Retinal pigment epithelial cell (primary cell): ENCODE measurements around the gene EFCAB10.

Experiments
- DNase-seq: peaks from one replicate; pipeline ENCODE4 v3.0.0-alpha.2; 2010; ENCODE audit warnings: low read depth
- H3K4me3 ChIP-seq: 2 replicates; pipeline ENCODE4 v1.5.1; 2011; ENCODE audit warnings: mild to moderate bottlenecking, low read length, control low read depth, moderate library complexity
- TF ChIP-seq, protein P1 (sequence below): conservative IDR thresholded peaks from 2 replicates; pipeline ENCODE4 v1.5.1; 2011; ENCODE audit warnings: low read depth, low read length, control low read depth, inconsistent platforms

The EFCAB10 gene

DNA sequence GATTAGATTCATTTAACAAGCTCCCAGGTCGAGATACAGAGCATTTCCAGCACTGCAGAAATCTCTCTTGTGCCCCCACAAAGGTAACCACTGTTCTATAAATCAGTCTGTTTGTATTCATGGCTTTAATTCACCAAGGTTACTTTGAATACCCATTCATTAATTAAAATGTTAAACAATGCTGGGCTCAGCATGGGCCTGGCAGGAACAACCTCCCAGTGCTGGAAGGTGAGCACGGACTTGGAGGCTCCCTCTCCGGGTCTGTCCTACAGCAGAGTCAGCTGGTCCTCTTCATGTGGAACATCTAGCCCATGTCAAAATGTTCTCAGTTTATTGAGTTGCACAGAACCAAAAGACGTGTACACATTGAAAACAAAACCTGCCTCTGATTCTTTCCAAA, 15.6 kb upstream of the EFCAB10 start:
- H3K4me3 ChIP-seq: no peak overlapping the region
- TF ChIP-seq, protein P1, sequence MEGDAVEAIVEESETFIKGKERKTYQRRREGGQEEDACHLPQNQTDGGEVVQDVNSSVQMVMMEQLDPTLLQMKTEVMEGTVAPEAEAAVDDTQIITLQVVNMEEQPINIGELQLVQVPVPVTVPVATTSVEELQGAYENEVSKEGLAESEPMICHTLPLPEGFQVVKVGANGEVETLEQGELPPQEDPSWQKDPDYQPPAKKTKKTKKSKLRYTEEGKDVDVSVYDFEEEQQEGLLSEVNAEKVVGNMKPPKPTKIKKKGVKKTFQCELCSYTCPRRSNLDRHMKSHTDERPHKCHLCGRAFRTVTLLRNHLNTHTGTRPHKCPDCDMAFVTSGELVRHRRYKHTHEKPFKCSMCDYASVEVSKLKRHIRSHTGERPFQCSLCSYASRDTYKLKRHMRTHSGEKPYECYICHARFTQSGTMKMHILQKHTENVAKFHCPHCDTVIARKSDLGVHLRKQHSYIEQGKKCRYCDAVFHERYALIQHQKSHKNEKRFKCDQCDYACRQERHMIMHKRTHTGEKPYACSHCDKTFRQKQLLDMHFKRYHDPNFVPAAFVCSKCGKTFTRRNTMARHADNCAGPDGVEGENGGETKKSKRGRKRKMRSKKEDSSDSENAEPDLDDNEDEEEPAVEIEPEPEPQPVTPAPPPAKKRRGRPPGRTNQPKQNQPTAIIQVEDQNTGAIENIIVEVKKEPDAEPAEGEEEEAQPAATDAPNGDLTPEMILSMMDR: no peak
- DNase-seq: no peak

DNA sequence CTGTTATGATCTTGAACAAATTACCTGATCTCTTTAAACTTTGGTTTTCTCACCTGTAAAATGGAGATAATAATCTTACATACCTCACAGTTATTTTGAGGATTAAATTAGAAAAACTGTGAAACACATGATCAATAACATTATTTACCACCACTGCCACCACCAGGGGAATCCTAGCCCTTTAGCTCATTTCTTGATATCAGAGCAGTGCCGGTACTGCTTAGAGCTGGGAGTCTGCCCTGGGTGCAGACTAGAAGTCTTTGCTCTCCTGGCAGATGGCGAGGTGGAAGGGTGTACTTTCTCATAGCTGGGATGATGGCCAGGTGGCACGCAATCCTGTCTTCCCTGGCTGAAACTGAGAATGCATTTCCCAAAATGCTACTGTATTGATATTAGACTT, 12.7 kb upstream of the EFCAB10 start:
- TF ChIP-seq, protein P1: peak; percentile 4
- DNase-seq: no peak
- no peak overlapping the region for H3K4me3 ChIP-seq

DNA sequence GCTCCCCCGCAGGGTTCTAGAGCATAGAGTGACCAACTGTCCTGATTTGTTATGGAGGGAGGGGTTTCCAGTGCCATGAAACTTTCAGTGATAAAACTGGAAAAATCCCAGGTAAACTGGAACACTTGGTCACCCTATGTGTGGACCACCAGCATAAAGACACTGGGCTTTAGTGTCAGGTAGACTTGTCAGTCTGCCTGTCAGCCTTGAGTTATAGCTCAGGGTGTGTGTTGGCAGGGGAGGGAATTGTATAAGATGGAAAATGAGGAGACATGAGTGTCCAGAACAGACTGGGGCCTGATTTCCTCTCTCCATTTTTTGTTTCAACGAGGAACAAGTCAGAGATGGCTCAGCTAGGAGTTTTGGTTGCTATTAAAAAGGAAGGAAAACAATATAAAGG, 10.2 kb upstream of the EFCAB10 start:
- no peak for DNase-seq
- TF ChIP-seq, protein P1: no peak
- H3K4me3 ChIP-seq: no peak overlapping the region

DNA sequence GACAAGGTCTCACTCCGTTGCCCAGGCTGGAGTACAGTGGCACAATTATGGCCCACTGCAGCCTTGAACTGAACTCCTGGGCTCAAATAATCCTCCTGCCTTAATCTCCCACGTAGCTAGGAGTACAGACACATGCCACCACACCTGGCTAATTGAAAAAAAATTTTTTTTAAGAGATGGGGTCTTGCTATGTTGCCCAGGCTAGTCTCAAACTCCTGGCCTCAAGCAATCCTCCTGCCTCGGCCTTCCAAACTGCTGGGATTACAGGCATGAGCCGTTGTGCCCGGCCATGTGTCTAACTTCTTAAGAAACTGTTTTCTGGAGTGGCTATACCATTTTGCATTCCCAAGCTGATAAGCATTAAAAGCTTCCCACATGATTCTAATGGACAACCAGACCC, 9.5 kb upstream of the EFCAB10 start:
- no peak overlapping the region for H3K4me3 ChIP-seq
- no peak for DNase-seq
- TF ChIP-seq, protein P1: no peak

DNA sequence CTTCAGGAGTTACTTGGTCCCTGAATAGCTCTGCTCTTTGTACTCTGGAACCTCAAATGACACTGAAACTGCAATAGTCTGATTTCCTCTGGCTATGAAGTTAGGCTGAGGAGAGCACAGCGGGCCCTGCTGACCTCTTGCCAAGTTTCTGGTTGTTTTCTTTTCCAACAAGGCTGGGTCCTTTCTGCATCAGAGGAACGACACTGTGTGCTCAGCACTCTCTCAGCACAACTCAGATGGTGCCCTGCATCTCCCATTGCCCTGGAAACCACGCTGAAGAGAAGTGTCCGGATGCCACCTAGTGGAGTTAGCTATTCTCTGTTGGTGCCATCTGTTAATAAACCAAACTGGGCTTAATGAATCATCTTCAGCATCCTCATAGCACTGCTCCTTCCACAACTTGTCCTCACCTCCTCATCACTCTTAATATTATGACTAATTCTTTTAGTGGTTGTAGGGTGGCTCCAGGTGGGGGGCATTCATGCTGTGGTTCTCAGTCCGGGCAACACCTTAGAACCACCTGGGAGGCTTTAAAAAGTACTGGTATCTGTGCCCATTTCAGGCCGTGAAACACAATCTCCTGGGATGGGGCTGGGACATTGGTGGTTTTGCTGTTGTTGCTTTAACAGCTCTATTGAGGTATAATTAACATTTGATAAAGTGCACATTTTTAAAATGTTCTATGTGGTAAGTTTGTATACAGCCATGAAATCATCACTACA, 8.2 kb upstream of the EFCAB10 start:
- no peak overlapping the region for H3K4me3 ChIP-seq
- TF ChIP-seq, protein P1: peak; percentile 70
- DNase-seq: no peak

DNA sequence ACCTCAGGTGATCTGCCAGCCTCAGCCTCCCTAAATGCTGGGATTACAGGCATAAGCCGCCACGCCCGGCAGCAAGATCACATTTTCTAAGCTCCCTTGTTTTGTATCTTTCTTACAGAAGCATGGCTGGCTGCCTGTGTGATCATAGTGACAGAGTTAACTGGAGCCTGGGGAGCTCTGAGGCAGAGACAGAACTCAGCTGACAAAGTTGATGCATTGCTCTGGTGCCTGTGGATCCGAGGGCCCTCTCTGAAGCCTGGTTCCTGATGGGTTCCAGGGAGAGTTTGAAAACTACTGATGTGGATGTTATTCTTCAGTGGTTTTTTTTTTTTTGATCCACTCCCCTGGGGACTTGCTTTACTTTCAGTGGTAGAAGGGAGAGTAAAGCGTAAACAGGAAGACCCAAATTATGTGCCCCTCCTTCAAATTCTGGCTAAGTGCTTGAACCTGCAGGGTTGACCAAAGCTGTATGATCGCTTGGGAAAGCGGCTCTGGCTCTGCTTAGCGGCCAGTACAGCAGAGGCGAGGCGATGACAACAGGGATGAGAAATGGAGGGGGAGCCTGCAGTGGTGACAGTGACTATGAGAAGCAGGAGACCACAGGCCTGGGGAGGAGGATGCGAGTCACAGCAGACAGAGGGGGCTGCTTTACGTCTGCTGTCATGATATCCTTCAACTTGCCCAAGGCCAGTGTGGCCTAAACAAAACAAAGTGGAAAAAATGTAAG, 6.8 kb upstream of the EFCAB10 start:
- TF ChIP-seq, protein P1: no peak
- no peak for DNase-seq
- no peak overlapping the region for H3K4me3 ChIP-seq
